NCI-H146 (cell line): Measurements from ENCODE around the gene SEPTIN2.
"Not testable (repeated sequence)": the region's sequence is repeated elsewhere in the genome, so short reads cannot be mapped to it uniquely, and the experiment has no call there.

ENCODE experiments used
- DNase-seq: peaks from one replicate; lab custom pipeline; 2025; lab: John Stamatoyannopoulos, UW

SEPTIN2 gene

DNA sequence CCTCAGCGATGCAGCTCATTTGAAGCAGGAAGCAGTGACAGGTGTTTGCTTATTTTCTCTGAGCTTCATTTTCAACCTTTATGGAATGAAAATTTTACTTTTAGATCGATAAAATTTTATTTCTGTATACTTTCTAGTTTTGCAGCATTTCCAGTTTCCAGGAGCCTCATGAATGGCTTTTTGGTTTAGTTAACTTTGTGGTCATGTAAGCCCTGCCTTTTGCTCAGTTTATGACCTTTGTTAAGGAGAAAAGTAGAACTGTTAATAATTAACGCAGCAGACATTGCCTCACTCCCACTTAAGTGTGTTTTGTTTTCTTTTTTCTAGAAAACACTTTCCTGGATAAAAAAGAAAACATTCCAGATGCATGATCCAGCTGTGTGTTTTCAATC is 35.9 kb downstream of the SEPTIN2 start:
- DNase-seq = no peak

DNA sequence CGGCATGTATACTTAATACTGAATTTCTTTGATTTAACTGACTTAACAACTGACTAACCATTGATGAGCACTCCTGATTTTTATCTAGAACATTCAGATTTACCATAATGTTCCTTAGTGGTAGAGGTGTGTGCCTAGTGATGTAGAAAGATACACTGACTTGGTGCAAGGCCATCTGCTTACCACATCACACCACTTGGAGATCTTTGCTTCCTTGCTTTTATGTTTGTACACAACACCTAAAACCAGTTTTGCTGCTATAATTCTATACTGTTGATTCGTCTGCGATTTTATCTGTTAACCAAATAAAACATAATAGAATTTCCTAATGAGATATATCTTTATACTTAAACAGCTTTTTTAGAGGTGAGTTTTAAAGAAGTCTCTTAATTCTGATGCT is 36.5 kb downstream of the SEPTIN2 start:
- no peak for DNase-seq

DNA sequence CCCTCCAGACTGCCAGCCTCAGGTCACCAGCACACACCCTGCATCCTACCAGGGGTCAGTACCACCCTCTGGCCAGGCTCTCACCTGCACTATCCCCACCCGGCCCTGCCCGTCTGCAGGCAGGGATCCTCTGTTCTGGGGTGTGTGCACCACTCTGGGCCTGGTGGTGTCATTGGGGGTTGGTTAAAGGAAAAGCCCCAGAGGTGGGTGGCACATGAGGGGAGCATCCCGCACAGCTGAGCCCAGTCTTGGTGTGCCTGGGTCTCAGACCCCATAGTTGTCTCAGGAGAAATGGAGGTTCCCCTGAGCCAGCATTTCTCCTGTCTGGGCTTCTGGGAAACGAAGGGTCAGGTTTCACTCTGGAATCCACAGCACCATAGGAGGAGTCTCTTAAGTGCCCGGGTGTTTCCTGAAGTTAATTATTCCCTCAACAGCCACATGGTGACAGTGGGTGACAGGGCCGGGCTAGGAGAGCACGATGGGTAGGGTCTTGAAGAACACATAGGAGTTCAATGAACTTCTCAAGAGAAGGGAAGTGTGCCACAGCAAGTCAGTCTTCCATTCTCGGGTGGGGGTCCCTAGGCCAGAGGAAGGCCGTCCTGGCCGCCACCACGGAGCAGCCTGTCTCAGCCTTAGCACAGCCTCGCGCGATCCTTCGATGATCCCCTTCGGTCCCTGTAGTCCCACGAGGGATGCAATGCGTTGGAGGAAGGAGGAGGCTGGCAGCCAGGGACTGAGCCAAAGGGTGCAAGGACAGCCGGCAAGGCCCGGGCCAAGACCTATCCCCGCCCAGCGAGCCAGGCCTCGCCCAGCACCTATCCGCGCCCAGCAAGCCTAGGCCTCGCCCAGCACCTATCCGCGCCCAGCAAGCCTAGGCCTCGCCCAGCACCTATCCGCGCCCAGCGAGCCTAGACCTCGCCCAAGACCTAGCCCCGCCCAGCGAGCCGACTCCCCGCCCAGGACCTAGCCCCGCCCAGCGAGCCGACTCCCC is 39.2 kb downstream of the SEPTIN2 start:
- peak; percentile 57 for DNase-seq

DNA sequence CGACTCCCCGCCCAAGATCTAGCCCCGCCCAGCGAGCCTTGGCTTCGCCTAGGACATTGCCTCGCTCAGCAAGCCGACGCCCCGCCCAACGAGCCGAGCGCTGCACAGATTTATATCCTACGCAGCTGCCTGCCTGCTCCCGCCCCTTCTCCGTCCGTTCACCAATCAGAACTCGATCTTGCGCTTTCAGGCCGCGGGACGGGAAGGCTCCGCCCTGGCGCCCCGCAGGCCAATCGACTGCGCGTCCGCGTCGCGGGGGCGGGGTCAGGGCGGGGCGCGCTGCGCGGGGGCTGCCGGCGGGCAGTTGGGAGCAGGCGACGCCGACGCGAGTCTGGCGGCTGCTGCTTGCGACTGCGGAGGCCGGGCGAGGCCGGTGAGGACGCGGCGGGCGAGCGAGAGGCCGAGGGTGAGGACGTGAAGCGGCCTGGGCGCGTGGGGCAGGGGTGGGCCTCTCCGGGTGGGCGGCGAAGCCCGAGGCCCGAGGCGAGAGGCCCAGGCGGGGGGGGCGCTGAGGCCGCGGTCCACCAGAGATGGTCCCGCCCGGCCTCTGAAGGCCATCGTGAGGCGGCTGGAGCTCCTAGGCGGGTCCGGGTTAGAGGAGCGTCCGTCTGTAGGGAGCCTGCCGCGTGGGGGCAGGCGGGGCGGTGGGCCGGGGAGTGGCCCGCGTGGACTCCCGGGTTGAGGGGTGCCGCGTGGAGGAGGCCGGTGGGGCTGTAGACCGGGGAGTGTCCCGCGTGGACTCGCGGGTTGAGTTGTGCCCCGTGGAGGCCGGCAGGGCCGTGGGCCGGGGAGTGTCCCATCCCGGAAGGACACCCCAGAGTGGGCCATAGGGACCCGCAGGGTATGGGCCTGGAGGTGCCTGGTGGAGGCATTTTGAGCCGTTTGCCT is 40.5 kb downstream of the SEPTIN2 start, which contains the start of gene FARP2:
FARP2 (plus strand) TSS at position 303 of the 888 bp plus-strand sequence. CDS start 16,823 bp downstream, outside the sequence.
- peak; percentile 97 for DNase-seq

DNA sequence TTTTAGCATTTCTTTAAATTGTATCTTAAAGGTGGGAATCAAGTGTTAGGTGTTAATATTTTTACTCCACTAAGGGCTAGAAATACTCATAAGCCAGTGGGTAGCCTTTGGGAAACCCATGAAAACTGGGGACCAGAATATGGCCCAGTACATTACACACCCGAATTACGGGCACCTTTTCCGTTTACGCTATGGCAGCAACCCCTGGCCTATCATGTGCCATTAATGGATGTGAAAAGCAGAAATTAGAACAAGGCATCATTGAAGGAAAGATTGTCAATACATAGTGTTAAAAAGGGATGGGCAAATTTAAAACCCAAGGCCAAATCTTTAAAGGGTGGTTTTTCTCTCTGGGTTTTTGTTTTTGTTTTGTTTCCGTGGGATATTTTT is 41.1 kb downstream of the SEPTIN2 start:
- no peak for DNase-seq

DNA sequence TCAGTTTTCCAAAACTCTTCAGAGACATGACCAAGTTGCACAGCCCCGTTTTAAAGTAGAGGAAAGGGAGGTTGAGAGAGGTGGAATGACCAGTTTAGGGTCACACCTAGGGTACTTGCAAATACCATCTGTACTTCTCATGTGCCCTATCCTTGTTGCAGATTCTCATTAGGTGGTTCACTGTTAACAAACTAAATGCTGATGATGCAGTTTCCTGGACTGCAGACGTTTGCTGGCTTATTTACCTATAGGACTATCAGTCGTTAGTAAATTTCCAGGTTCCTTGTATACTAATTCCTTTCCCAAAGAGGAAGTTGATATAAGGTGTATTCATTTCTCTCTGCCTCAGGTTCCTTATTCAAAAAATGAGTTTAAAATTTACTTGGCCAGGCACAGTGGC is 41.8 kb downstream of the SEPTIN2 start:
- no peak for DNase-seq

DNA sequence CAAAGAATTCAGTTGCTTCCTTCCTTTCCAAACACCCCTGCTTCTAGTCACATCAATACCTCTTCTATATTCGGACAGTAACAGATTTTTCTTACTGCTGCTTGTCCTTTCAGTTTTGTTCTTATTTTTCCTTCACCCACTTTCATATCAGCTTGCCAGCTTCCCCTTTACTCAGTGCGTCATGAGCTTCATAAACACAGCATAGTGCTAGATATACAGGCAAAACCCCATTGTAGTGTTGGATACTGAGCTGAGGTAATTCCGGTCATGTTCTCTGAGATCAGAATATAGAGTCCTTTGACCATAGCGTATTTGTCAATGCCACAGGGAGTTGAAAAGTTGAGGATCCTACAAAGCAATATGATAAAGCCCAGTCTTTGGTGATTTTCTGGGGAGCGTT is 42.7 kb downstream of the SEPTIN2 start:
- DNase-seq = no peak

DNA sequence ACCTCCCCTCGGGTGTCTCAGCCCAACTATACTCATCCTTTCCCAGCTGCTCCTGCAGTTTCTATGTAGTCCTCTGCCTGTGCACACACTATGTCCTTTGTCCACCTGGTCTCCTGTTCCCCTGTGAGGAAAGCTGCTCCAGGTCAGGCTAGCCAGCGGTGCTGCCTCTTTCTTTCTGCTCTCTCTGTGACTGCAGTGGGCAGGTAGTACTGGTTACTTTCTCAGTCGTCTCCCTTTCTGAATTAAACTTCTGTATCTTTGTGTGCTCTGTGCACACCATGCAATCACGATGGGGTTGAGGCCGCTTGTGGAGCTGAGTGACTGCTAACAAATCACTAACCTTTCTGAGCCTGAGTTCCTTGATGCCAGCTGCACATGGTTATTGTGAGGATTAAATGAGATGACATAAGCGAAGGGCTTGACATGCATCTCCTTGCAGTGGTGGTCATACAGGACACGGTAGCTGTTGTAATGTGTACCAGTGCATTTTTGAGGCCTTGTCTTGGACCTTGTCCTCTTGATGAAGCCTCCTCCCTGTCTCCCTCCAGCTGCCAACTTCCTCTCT is 43.8 kb downstream of the SEPTIN2 start:
- DNase-seq = no peak

DNA sequence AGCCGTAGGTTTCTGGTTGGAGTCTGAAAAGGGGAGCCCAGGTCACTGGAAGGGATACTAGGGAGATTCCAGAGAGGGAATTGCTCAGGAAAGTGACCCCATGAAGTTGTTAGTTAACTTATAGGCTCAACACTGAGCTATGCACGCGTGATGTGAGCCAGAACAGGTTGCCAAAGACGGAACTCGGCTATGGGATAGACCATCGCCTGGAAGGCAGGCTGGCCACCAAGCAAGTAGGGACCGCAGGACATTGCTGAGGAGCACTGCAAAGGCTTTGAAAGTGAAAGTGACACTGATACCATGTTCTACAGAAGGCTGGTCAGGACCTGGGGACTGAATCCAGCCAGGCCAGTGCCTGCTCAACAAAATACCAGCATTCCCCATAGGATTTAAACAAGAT is 47.7 kb downstream of the SEPTIN2 start:
- no peak for DNase-seq

DNA sequence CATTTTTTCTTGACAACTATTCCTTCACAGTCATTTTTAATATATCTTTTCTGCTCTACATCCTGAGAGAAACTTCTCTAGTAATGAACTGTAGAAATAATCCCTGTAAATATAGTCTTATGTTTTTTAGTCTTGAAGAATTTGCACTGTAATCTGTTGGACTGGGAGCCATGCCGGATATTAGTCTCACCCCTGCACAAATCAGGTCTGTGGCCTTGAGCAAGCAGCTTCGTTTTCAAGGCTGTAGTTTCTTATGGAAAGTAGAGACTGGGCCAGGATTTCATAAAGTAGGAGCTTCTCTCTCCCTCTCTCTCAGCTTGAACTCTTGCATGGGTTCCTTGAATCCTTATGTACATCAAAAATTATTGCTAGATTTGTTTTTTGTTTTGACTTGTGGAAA is 49.1 kb downstream of the SEPTIN2 start:
- no peak for DNase-seq

DNA sequence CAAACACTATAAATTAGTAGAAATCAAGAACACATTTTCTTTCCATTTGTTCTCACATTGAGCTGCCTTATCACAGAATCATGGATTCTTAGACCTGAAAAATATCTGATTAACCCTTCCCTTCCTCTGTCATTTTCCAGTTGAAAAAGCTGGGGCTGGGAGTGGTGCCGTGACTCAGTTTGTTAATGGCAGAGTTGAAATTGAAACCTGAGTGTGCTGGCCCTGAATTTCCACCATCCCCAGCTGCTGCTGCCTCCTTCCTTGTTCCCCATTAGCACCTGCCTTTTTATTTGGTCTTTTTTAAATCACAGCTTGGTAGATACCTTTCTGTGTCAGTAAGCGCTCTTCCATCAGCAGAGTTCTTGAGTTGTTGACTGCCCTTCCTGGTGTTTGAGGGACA is 51.0 kb downstream of the SEPTIN2 start:
- DNase-seq = no peak

DNA sequence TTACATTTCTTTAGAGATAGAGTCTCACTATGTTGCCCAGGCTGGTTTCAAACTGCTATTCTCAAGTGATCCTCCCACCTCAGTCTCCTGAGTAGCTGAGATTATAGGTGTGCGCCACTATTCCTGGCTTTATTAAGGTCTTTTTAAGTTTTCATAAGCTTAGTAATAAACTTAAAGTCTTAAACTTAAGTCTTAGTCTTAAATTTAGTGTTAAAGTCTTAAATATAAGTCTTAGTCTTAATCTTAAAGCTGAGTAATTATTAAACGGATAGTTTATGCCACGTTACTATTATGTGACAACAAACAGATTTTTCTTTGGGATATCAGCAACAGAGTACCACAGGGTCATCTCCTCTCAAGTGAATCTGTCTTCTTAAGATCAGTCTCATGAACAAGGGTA is 52.9 kb downstream of the SEPTIN2 start:
- DNase-seq = no peak

DNA sequence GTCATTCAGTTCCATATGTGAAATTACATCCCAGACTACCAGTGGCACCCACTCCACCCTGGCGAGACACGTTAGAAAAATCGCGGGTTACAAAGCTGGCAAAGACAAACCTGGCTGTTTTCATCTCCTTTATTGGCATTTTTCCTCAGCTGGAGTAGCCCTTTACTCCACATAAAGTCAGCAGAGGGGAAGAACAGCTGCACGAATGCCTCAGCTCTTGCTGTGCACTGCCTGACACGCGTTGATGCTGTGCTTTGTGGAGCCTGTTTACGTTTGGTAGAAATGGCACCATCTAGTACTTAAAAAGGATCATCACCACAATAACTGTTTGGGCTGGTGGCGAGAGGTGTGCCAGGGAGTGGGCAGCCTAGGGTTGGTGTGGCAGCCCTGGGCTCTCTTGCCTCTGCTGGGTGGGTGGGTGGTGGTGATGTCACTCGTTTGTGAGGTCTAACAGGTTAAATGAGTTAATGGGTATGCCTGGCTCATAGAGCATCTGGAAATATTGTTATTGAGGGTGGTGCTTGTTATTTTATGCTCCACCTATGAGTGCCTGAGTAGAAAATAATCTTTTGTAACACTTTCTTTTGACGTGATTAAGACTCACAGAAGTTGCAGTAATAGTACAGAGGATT is 56.8 kb downstream of the SEPTIN2 start:
- no peak for DNase-seq

DNA sequence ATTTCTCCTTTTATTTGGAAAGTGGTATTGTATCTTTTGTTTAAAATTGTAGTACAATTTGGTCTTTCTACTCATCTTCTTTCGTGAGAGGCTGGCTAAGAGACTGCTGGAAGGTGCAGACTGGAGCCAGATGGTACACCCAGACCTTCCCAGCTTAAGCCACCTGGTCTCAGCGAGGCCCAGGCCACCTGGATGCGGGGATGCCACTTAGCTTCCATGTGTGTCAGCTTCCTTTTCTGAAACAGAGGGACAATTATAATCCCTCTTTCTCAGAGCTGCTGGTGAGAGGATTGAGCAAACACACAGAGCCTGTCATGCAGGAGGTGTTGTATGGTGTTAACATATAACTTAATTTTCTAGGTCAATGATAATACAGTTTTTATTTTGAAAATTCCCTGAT is 57.7 kb downstream of the SEPTIN2 start:
- peak; percentile 58 for DNase-seq

DNA sequence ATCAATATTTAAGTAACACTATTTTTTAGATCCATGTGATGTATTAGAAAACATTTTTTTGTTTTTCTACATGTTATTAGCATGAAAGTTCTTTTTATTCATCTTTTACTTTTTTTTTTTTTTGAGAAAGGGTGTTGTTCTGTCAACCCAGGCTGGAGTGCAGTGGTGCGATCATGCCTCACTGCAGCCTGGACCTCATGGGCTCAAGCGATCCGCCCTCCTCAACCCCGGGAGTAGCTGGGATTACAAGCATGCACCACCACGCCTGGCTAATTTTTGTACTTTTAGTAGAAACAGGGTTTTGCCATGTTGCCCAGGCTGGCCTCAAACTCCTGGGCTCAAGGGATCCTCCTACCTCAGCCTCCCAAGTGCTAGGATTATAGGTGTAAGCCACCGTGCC is 58.2 kb downstream of the SEPTIN2 start:
- not testable (repeated sequence) for DNase-seq

DNA sequence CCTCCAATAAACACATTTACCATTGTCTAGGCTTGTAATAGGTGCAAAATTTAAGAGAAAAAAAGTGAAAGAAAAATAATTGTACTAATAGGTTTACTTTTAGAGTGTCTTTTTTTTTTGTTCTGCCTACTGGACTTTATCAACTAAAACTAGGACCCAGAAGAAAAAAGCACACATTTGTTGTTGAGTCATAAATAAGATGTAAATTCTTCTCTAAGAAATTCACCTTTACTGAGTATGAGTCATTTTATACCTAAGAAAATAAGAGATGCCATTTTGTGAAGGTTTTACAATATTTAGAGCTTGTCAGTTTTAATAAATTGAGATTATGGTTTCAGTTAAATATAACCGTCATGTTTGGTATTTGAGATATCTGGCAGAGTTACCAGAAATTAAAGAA is 59.6 kb downstream of the SEPTIN2 start:
- DNase-seq = no peak

DNA sequence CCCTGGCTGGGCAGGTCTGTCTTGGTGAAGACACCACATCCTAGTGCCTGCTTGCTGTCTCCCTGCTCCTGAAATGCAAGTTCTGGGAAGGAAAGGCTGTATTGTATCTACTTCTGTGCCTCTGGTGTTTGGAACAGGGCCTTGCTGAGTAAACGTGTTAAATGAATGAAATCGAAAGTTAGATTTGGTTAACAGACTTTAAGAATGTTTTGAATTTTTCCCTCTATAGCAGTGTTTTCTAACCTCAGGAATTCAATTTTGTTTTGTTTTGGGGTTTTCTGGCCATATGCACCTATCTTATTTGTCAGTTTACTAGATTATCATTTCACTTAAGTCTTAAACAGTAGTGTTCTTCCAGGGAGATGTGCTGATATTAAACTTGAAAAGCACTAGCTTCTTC is 61.1 kb downstream of the SEPTIN2 start:
- no peak for DNase-seq

DNA sequence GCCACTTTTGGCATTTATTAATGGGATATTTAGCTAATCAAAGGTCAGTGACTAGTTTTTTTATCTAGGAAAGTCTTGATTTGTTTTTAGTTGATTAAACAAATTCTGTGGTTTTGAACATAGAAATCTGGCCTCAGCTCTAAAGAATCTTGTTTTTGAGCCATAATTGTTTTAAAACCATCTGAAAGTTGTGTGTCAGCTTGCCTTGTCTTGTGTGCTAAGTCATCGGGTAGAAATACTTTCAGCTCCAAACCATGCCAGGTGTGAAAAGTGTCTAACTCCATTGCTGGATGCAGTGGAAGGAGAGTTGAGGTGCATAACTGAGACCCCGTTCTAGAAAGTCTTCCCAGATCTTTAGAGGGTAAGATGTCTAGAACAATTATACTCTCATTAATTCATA is 63.1 kb downstream of the SEPTIN2 start:
- DNase-seq = no peak

DNA sequence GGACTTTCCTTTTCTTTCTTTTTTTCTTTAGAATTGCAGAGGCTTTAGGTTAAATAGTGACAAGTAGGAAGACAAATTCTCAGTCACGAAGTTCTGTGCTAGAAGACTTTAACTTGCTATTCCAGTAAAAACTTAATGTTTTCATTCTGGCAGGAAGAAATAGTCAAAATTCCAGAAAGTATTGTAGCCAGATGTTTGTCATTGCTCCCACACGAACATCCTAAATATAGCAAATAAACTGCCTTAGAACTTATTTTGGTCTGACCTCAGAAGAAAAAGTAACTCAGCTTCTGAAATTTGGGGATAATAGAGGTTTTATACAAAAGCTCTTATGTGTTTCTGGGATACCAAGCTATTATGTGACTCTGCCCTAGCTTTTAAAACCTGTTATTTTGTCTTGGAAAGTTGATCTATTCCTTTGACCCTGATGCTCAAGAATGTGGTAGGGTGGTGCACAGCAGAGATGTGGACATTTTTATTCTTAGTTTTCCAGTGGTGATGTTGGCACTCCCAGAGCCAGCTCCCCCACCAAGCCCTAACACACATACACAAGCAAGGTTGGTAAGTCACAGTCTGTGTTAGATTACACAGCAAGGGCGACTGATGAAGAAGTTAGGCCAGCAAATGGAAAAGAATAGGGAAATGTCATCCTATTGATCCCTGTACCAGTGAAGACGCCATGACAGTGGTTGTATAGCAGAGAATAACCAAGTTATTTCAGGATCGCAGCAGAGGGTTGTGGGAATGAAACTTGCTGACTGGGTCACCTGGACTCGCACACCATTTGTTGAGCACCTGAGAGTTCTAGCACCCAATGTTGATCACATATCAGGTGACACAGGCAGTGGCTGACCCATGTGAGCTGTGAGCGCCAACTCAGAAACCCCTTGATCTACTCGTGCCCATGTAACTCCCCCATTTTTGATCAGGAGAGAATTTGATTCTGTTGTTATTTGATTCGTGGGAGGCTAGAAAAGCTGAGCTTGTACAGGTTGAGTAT is 64.1 kb downstream of the SEPTIN2 start:
- no peak for DNase-seq

DNA sequence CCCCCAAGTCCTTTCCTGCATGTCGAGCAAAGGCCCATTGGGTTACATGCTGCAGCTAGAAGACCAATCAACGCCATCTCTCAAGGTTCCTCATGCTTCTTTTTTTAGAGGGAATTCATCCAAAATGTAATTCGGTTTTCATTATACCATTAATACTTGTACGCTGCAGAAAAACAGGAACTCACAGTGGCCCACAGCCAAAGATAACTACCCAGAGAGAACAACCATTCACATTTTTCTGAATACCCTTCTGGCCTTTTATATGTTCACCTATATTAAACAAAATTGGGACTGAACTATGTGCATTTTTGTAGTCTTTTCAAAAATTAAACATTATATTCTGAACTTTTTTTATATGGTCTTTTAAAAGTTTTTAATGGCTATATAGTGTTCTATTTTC is 66.1 kb downstream of the SEPTIN2 start:
- DNase-seq = no peak

DNA sequence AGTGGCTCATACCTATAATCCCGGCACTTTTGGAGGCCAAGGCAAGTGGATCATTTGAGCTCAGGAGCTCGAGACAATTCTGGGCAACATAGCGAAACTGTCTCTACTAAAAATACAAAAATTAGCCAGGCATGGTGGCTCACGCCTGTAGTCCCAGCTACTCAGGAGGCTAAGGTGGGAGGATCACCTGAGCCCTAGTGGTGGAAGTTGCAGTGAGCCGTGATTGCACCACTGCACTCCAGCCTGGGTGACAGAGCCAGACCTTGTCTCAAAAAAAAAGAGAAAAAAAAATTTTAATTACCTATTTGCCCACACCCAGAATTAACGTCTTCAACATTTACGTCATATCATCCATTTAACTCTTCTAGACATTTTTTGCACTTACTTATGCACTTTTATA is 69.7 kb downstream of the SEPTIN2 start:
- DNase-seq = not testable (repeated sequence)
